D721Med (cell line): ENCODE measurements around the gene PRIM2.
"Not testable (repeated sequence)": the region's sequence is repeated elsewhere in the genome, so short reads cannot be mapped to it uniquely, and the experiment has no call there.

Source experiments
- DNase-seq: peaks from one replicate; pipeline ENCODE4 v3.0.0; 2011; ENCODE audit warnings: low spot score; ENCODE audit not compliant: insufficient read length
- FAIRE-seq: peaks from 2 replicates; lab custom pipeline; 2011; peaks lifted over from hg19 to GRCh38; lab: Jason Lieb, UNC
- TF ChIP-seq, protein P1 (sequence below): IDR thresholded peaks from 2 replicates; pipeline ENCODE4 v1.5.1; 2012; ENCODE audit warnings: mild to moderate bottlenecking, control low read depth; ENCODE audit not compliant: insufficient read depth; ENCODE audit errors: missing control alignments

The PRIM2 gene

DNA sequence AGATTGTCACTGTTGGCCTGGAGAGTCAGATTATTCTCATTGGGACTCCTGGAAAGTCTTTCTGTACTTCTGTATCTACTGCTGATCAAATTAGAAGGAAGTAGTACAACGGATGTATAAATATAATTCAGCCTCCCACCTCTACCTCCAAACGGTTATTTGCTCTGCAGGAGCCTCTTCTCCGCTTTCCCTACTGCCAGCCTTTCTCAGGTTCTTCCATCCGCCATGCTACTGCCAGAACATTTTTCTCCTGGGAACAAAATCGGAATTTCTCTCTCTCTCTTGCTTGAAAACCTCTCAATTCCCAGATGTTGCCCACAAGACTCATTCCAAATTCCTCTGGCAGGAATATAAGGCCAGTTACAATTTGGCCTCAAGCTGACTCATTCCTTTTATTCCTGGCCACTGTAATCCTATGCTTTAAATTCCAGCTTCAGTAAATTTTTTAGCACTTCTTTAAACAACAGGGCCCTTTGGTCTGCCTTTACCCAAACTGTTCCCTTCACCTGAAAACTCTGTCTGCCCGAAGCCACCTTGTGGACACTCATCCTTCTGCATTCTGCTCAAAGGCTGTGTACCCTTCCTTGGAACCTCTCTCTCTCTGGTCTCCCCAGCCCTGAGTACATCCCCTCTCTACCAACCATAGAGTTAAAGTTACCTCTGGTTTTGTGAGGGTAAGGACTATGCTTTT is 354.7 kb downstream of the PRIM2 start:
- not testable (repeated sequence) for DNase-seq, FAIRE-seq
- TF ChIP-seq, protein P1, sequence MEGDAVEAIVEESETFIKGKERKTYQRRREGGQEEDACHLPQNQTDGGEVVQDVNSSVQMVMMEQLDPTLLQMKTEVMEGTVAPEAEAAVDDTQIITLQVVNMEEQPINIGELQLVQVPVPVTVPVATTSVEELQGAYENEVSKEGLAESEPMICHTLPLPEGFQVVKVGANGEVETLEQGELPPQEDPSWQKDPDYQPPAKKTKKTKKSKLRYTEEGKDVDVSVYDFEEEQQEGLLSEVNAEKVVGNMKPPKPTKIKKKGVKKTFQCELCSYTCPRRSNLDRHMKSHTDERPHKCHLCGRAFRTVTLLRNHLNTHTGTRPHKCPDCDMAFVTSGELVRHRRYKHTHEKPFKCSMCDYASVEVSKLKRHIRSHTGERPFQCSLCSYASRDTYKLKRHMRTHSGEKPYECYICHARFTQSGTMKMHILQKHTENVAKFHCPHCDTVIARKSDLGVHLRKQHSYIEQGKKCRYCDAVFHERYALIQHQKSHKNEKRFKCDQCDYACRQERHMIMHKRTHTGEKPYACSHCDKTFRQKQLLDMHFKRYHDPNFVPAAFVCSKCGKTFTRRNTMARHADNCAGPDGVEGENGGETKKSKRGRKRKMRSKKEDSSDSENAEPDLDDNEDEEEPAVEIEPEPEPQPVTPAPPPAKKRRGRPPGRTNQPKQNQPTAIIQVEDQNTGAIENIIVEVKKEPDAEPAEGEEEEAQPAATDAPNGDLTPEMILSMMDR: peak; percentile 3

DNA sequence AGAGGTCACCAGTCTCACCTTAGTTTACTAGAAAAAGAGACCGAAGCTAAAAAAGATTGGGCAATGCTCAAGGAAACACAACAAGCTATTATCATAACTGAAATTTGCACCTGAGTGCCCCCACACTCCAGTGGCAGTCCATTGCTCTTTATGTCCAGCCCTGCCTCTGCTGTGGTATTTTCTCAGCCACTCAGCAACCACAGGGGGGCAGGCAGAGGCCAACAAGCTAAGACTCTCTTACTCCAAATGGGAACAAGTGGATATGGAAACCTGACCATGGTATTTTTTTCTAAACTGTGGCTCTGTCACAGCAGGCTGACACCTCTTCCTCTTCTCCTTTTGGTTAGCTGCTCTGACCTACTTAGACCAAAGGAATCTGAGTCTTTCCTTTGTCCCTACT is 355.9 kb downstream of the PRIM2 start:
- FAIRE-seq, DNase-seq: not testable (repeated sequence)
- TF ChIP-seq, protein P1: peak; percentile 5

DNA sequence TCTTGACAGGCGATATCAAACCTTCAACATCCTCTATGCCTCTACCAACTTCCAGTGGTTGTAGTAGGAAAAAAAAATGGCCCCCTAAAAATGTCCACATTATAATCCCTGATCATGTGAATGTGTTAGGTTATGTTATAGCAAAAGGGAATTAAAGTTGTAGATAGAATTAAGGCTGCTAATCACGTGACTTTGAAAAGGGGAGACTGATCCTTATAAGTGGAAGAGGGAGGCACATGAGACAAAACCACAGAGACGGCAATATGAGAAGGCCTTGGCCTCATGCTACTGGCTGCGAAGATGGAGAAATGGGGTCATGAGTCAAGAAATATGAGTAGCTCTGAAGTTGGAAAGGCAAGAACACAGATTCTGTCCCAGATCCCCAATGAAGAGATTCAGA is 358.0 kb downstream of the PRIM2 start:
- DNase-seq, FAIRE-seq: not testable (repeated sequence)

DNA sequence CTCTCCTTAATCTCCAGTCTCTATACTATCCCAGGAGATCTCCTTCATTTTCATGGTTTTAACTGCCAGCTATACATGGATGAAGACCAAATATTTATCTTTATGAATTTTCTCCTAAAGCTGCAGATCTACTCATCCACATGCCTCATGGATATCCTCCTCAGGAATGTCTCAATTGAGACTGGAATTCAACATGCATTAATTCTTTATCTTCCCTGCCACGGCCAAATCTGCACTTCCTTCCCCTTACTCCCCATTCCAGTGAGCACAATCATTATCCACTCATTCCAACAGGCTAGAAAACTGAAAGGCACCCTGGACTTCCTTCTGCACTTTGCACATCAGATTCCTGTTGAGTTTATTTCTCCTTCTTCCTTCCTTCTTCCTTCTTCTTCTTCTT is 379.0 kb downstream of the PRIM2 start:
- not testable (repeated sequence) for DNase-seq, FAIRE-seq
